B cell (primary cell): Measurements from ENCODE around the gene RNF44. TPM values are rescaled to one million over a fixed set of nuclear protein-coding genes. Genes with fewer than 3 reads are reported as not detected.
A peak's percentile ranks its signal among the peaks of the same experiment; 100 is the strongest.

Experiments used
- ATAC-seq: fragments of 200-7000 bp; cut with Tn5 transposase; one replicate; pipeline ENCODE4 v1.10.0; 2021; ENCODE audit warnings: low read depth, mild to moderate bottlenecking, moderate number of reproducible peaks, moderate library complexity
- CTCF ChIA-PET: fragments of 350-600 bp; sonication (Branson Sonifier 250); formaldehyde crosslinking; loops from one replicate; lab custom pipeline; 2021; ENCODE audit warnings: antibody characterized with exemption, inconsistent platforms; lab: Charles Lee
- POLR2A ChIA-PET: fragments of 350-600 bp; sonication (Branson Sonifier 250); formaldehyde crosslinking; loops from one replicate; lab custom pipeline; 2021; ENCODE audit warnings: antibody characterized with exemption; lab: Charles Lee
- DNase-seq: peaks from one replicate; pipeline ENCODE4 v3.0.0; 2013
- H2AFZ ChIP-seq: 2 replicates; pipeline ENCODE4 v1.6.1; 2012; ENCODE audit warnings: mild to moderate bottlenecking, low read depth, low read length; ENCODE audit not compliant: insufficient read depth, poor library complexity, severe bottlenecking
- H3K27ac ChIP-seq, 2 donors: 1 replicate in 1 of 2; 2 replicates in 1 of 2; pipeline ENCODE4 v1.5.1; 2012 to 2013; ENCODE audit warnings: low read length in 2 of 2, mild to moderate bottlenecking in 2 of 2, moderate library complexity in 1 of 2
- H3K27me3 ChIP-seq, 4 experiments: fragments of 200-600 bp in 1 of 4; sonication (generic) in 1 of 4; replicated peaks in 1 of 4; 1 replicate in 2 of 4; 2 replicates in 2 of 4; pipeline versions ENCODE4 v1.6.1 to v1.7.0; 2013 to 2016; ENCODE audit warnings: low read length in 3 of 4, mild to moderate bottlenecking in 2 of 4, mixed read lengths in 1 of 4, moderate library complexity in 1 of 4; ENCODE audit not compliant: insufficient read depth in 4 of 4, control insufficient read depth in 3 of 4; ENCODE audit errors: control extremely low read depth in 1 of 4
- H3K36me3 ChIP-seq, 2 experiments: replicated peaks in 1 of 2; 1 replicate in 1 of 2; 2 replicates in 1 of 2; pipeline versions ENCODE4 v1.6.1 to v1.7.1; 2013; ENCODE audit warnings: low read length in 1 of 2; ENCODE audit not compliant: insufficient read depth in 2 of 2, control insufficient read depth in 1 of 2; ENCODE audit errors: control extremely low read depth in 1 of 2, extremely low read depth in 1 of 2
- H3K4me1 ChIP-seq, 2 donors: fragments of 200-600 bp in 1 of 2; sonication (generic) in 1 of 2; 1 replicate in 1 of 2; 2 replicates in 1 of 2; pipeline versions ENCODE4 v1.5.1 to v1.6.1; 2013 to 2017; ENCODE audit warnings: low read length in 2 of 2; ENCODE audit not compliant: control insufficient read depth in 2 of 2, insufficient read depth in 2 of 2
- H3K4me2 ChIP-seq: replicated peaks from 2 replicates; pipeline ENCODE3; 2012; ENCODE audit warnings: mild to moderate bottlenecking, low read depth, low read length; ENCODE audit not compliant: poor library complexity, severe bottlenecking
- H3K4me3 ChIP-seq, 5 experiments: fragments of 200-600 bp in 1 of 5; sonication (generic) in 1 of 5; 1 replicate in 3 of 5; 2 replicates in 2 of 5; pipeline versions ENCODE4 v1.5.1 to v1.7.0; 2011 to 2016; ENCODE audit warnings: low read length in 4 of 5, mild to moderate bottlenecking in 4 of 5, low read depth in 2 of 5, control low read depth in 1 of 5, moderate library complexity in 1 of 5; ENCODE audit not compliant: insufficient read depth in 1 of 5; ENCODE audit errors: control extremely low read depth in 1 of 5, extremely low read depth in 1 of 5
- H3K79me2 ChIP-seq: fragments of 200-600 bp; sonication (generic); one replicate; pipeline ENCODE4 v1.6.0; 2016; ENCODE audit warnings: low read length; ENCODE audit not compliant: control insufficient read depth, insufficient read depth
- H3K9ac ChIP-seq: fragments of 200-600 bp; sonication (generic); 2 replicates; pipeline ENCODE4 v1.6.1; 2017; ENCODE audit warnings: mild to moderate bottlenecking, low read length, moderate library complexity
- H3K9me3 ChIP-seq, 3 donors: one replicate each; pipeline versions ENCODE4 v1.6.1 to v1.7.1; 2013; ENCODE audit warnings: low read length in 2 of 3; ENCODE audit not compliant: control insufficient read depth in 2 of 3, insufficient read depth in 1 of 3; ENCODE audit errors: control extremely low read depth in 1 of 3
- H4K20me1 ChIP-seq: 2 replicates; pipeline ENCODE4 v1.6.0; 2012; ENCODE audit warnings: mild to moderate bottlenecking, low read length; ENCODE audit not compliant: insufficient read depth, control insufficient read depth, poor library complexity, severe bottlenecking
- H3K27ac Mint-ChIP-seq: one replicate; pipeline ENCODE4 v1.8.0; 2021; ENCODE audit warnings: mixed read lengths
- H3K27me3 Mint-ChIP-seq: one replicate; pipeline ENCODE4 v1.8.0; 2021; ENCODE audit warnings: mixed read lengths
- H3K4me1 Mint-ChIP-seq: one replicate; pipeline ENCODE4 v1.8.0; 2021; ENCODE audit warnings: mixed read lengths
- H3K4me3 Mint-ChIP-seq: one replicate; pipeline ENCODE4 v1.8.0; 2021; ENCODE audit warnings: mixed read lengths
- H3K9me3 Mint-ChIP-seq: one replicate; pipeline ENCODE4 v1.8.0; 2022; ENCODE audit warnings: mixed read lengths; ENCODE audit not compliant: insufficient read depth
- CTCF ChIP-seq: fragments of 200-600 bp; IDR thresholded peaks from one replicate; pipeline ENCODE4 v1.8.0; 2022; ENCODE audit warnings: antibody characterized with exemption, mild to moderate bottlenecking
- EZH2 ChIP-seq: IDR thresholded peaks from 2 replicates; pipeline ENCODE4 v1.6.1; 2012; ENCODE audit warnings: borderline replicate concordance, low read depth, mild to moderate bottlenecking, moderate library complexity, low read length; ENCODE audit not compliant: insufficient read depth, poor library complexity, severe bottlenecking
- WGBS: methylation state at CpG from one replicate; pipeline ENCODE4 v1.1.5; 2013; ENCODE audit warnings: missing lambda C conversion rate; ENCODE audit not compliant: insufficient coverage; 5-methylcytosine and 5-hydroxymethylcytosine counted together
- intact Hi-C: fragments of 100-400 bp; cut with micrococcal nuclease; formaldehyde crosslinking; loops from one replicate; pipeline ENCODE4 v1.10.0; 2022
- polyA plus RNA-seq: library from polyadenylated mRNA; depleted of rRNA; stranded (reverse); fragments of >200 nt; gene quantifications from 2 replicates; pipeline ENCODE4 v1.2.3, GENCODE V29; 2012
- total RNA-seq, 2 donors: library from RNA; stranded (reverse); fragments of 120-200 nt in 1 of 2; gene quantifications; 1 replicate in 1 of 2; 2 replicates in 1 of 2; pipeline versions ENCODE4 v1.2.3 to v1.2.4, GENCODE V29; 2013 to 2022

The RNF44 gene
- total and polyA plus RNA-seq, 2 donors (not counting 1 experiment from before 2014, with no cell fraction given) = 220 to 262 TPM

GRCh38 chr5:176542135-176542595 is 5.0 kb upstream of the RNF44 start:
- Histone ChIP-seq H3K36me3 (no peaks in the 10 kb centered on the region), H3K4me2 (peak overlapping the region; percentile 81), H3K4me3 (peak overlapping the region; percentile 6 to 79 (median 71)), H4K20me1 (peaks cover 13% of the 10 kb centered on the region), H3K79me2 (peaks cover 20% of the 10 kb centered on the region), H2AFZ (peak overlapping the region; percentile 71), H3K27ac (peak overlapping the region; percentile 77 to 85), H3K27me3 (no peaks in the 10 kb centered on the region), H3K4me1 (peaks cover 36 to 43% of the 10 kb centered on the region in 2 donors), H3K9me3 (peaks cover 0 to 8% (median 0%) of the 10 kb centered on the region in 3 donors), H3K9ac (peak overlapping the region; percentile 66)
- H3K4me3 Mint-ChIP-seq = peak overlapping the region; percentile 90
- peak overlapping the region; percentile 98 for H3K27ac Mint-ChIP-seq
- DNase-seq = peak; percentile 79
- no peaks in the 10 kb centered on the region for H3K9me3 Mint-ChIP-seq
- TF ChIP-seq EZH2 (no peak), CTCF (no peak)
- WGBS = 23% methylated on average over 11 of the region's 16 CpGs
- CTCF ChIA-PET = interaction anchor here (0.8 to 2.9 kb wide), 11 partner anchors 8 to 125 kb away, joined by 3 to 28 read pairs (median 8); partner anchors contain the start of genes CLTB, FAF2 and TSPAN17
- POLR2A ChIA-PET = interaction anchor here (0.6 to 2.8 kb wide), 4 partner anchors 8 to 105 kb away, joined by 4 to 8 read pairs (median 6); partner anchors contain the start of gene TSPAN17
- peaks cover 55% of the 10 kb centered on the region for H3K4me1 Mint-ChIP-seq
- ATAC-seq = no peak
- intact Hi-C loops = loop anchor here (1.0 to 5.0 kb wide), 5 partner anchors 90 to 885 kb away; partner anchors contain the start of genes CLTB, EIF4E1B, FAF2 and GRK6
- no peaks in the 10 kb centered on the region for H3K27me3 Mint-ChIP-seq
